AG04450 (cell line): ENCODE results near the gene KLHL29. TPM values are rescaled to one million over a fixed set of nuclear protein-coding genes. Genes with fewer than 3 reads are reported as not detected.

Experiments used
- CTCF ChIA-PET: fragments of 300-600, 350-600 bp; formaldehyde crosslinking; extraction: SDS; loops from one replicate; lab custom pipeline; 2022; ENCODE audit warnings: antibody characterized with exemption, inconsistent platforms; lab: Charles Lee
- POLR2A ChIA-PET: fragments of 350-600 bp; formaldehyde crosslinking; extraction: SDS; loops from one replicate; lab custom pipeline; 2021; ENCODE audit warnings: antibody characterized with exemption, inconsistent platforms; lab: Yijun Ruan, JAX
- DNase-seq: peaks from one replicate; pipeline ENCODE4 v3.0.0-alpha.2; 2011; ENCODE audit warnings: low read depth, low spot score
- H3K27ac ChIP-seq: one replicate; pipeline ENCODE4 v1.5.1; 2012; ENCODE audit warnings: low read depth, low read length, control low read depth
- H3K27me3 ChIP-seq: one replicate; pipeline ENCODE4 v1.6.0; 2012; ENCODE audit warnings: low read length; ENCODE audit not compliant: control insufficient read depth, insufficient read depth
- H3K4me3 ChIP-seq: 2 replicates; pipeline ENCODE4 v1.5.1; 2011; ENCODE audit warnings: mild to moderate bottlenecking, low read depth, low read length, control low read depth
- H3K9me3 ChIP-seq: 2 replicates; pipeline ENCODE4 v1.5.1; 2012; ENCODE audit warnings: low read length; ENCODE audit not compliant: control insufficient read depth, insufficient read depth
- CTCF ChIP-seq: IDR thresholded peaks from 2 replicates; pipeline ENCODE4 v1.5.1; 2011; ENCODE audit warnings: low read depth, low read length, control low read depth, inconsistent platforms
- polyA plus RNA-seq: library from polyadenylated mRNA; depleted of rRNA; stranded (reverse); fragments of >200 nt; gene quantifications from 2 replicates; pipeline ENCODE4 v1.2.3, GENCODE V29; 2011

KLHL29 gene
- polyA plus RNA-seq, 1 experiment: 3.6 TPM

DNA sequence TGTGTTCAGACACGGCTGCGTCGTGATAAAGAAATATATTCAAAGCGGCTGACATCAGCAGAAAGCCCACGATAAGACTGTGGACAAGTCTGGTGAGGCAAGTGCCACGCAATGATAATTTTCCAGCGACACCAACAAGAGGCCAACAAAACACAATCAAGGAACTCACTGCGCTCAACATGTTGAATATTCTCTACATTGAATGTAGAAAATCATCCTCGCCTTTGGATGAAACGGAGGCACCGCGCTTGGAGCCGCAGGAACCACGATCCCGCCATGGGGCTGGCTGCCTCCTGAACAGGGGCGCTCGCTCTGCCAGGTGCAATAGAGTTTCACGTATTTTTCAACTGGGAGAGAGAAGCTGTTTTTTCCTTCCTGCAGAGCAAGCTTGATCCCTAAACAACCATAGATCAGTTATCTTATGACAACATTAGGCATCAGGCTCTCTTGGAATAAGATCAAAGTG lies 321.7 kb downstream of the KLHL29 start:
- TF ChIP-seq CTCF: no peak
- ChIA-PET CTCF (no interaction called here), POLR2A (no interaction called here)
- Histone ChIP-seq H3K27ac (peak overlapping the region; percentile 61), H3K4me3 (no peak overlapping the region), H3K27me3 (no peaks in the 10 kb centered on the region), H3K9me3 (peaks cover 3% of the 10 kb centered on the region; the same call in 1 of the 2 replicates)
- DNase-seq: no peak

- peak; percentile 15 for DNase-seq
- Histone ChIP-seq H3K9me3 (peaks cover 3% of the 10 kb centered on the region; the same call in 1 of the 2 replicates), H3K27me3 (no peaks in the 10 kb centered on the region), H3K4me3 (no peak overlapping the region), H3K27ac (peak overlapping the region; percentile 61)
- ChIA-PET CTCF (no interaction called here), POLR2A (no interaction called here)
- TF ChIP-seq CTCF: peak; percentile 18
Measured at GRCh38 chr2:23707096-23707495, 322.1 kb downstream of the KLHL29 start.

DNA sequence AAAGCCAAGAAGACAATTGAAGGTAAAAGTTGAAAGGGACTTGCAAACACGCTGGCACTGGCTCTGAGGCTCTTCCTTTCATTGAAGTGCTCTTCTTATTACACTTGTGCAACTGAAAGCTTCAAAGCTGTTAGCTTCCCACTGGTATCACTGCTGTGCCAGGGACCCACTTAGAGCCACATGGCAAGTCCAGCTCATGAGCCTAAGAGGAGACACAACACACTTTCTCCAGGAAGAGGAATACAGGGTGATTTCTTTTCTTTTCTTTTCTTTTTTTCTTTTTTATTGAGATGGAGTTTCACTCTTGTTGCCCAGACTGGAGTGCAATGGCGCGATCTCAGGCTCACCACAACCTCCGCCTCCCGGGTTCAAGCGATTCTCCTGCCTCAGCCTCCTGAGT lies 323.8 kb downstream of the KLHL29 start:
- TF ChIP-seq CTCF: no peak
- Histone ChIP-seq H3K27ac (no peak overlapping the region), H3K9me3 (peaks cover 3% of the 10 kb centered on the region; the same call in 1 of the 2 replicates), H3K4me3 (no peak overlapping the region), H3K27me3 (no peaks in the 10 kb centered on the region)
- ChIA-PET CTCF (no interaction called here), POLR2A (interaction anchor here (0.6 kb wide), 1 partner anchor 104 kb away, joined by 3 read pairs; no protein-coding TSS in a partner anchor)
- no peak for DNase-seq

- Histone ChIP-seq H3K27ac (no peak overlapping the region), H3K9me3 (peaks cover 3% of the 10 kb centered on the region; the same call in 1 of the 2 replicates), H3K4me3 (no peak overlapping the region), H3K27me3 (no peaks in the 10 kb centered on the region)
- TF ChIP-seq CTCF: no peak
- CTCF ChIA-PET: no interaction called here
- POLR2A ChIA-PET: no interaction called here
- no peak for DNase-seq
Measured at GRCh38 chr2:23709311-23709710, 324.3 kb downstream of the KLHL29 start.

DNA sequence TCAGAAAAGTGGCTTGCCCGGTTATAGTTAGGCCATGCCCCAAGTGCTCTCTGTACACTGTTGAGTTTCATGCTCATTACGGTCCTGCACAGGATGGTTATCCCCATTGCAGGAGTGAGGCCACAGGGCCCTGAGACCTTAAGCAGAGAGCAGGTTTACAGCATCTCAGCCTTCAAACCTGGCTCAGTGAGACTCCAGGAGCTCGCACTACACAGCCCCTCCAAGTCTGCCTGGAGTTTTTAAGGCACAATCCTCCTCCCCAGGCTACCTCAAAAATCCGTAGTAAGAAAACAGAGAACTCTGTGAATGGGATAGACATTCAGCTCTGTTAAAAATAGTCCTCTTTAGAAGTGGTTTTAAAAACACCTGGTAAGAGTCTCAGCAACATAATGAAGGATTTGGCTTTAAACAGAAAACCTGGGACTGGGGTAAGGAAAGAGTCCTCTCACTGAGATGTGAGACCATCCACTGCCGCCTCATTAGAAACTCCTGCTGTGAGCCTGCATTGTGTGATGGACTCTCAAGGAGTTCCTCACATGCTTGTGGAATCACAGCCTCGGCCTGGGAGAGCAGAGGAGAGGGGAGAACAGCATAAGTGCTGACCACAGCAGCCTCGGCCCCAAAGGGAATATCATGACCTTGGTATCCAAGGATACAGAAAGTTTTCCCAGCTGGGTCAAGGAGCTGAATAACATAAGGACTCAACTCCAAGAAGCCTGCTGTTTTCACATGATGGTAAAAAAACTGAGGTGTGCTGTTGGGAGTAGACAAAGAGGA lies 327.2 kb downstream of the KLHL29 start:
- no peak for TF ChIP-seq CTCF
- ChIA-PET CTCF (no interaction called here), POLR2A (no interaction called here)
- Histone ChIP-seq H3K4me3 (no peak overlapping the region), H3K27me3 (no peaks in the 10 kb centered on the region), H3K9me3 (no peaks in the 10 kb centered on the region; the same call in 1 of the 2 replicates), H3K27ac (no peak overlapping the region)
- no peak for DNase-seq
